Ishikawa (cell line): ENCODE results near the gene WDFY2.

Experiments
- CEBPB ChIP-seq: IDR thresholded peaks from 2 replicates; pipeline ENCODE4 v1.6.1; 2012
- CREB1 ChIP-seq: IDR thresholded peaks from 2 replicates; pipeline ENCODE4 v1.6.1; 2012; ENCODE audit warnings: low read depth
- EGR1 ChIP-seq: IDR thresholded peaks from 2 replicates; pipeline ENCODE4 v1.6.1; 2012
- EP300 ChIP-seq: IDR thresholded peaks from 2 replicates; pipeline ENCODE4 v1.6.1; 2012; ENCODE audit warnings: borderline replicate concordance
- FOXM1 ChIP-seq: IDR thresholded peaks from 2 replicates; pipeline ENCODE4 v1.6.1; 2012; ENCODE audit warnings: low read depth, borderline replicate concordance
- NFIC ChIP-seq: IDR thresholded peaks from 2 replicates; pipeline ENCODE4 v1.6.1; 2012
- RAD21 ChIP-seq: IDR thresholded peaks from 2 replicates; pipeline ENCODE4 v1.6.1; 2012; ENCODE audit warnings: low read depth
- REST ChIP-seq: IDR thresholded peaks from 2 replicates; pipeline ENCODE4 v1.6.1; 2012; ENCODE audit warnings: low read depth, mild to moderate bottlenecking
- TAF1 ChIP-seq: IDR thresholded peaks from 2 replicates; pipeline ENCODE4 v1.6.1; 2012; ENCODE audit warnings: low read depth, mild to moderate bottlenecking
- TCF12 ChIP-seq: IDR thresholded peaks from 2 replicates; pipeline ENCODE4 v1.6.1; 2012; ENCODE audit warnings: low read depth
- TEAD4 ChIP-seq: IDR thresholded peaks from 2 replicates; pipeline ENCODE4 v1.6.1; 2012
- USF1 ChIP-seq: IDR thresholded peaks from 2 replicates; pipeline ENCODE4 v1.6.1; 2012
- YY1 ChIP-seq: IDR thresholded peaks from 2 replicates; pipeline ENCODE4 v1.6.1; 2012; ENCODE audit warnings: low read depth
- ZBTB7A ChIP-seq: IDR thresholded peaks from 2 replicates; pipeline ENCODE4 v1.6.1; 2012; ENCODE audit warnings: low read depth
- TF ChIP-seq, protein P1 (sequence below): IDR thresholded peaks from 2 replicates; pipeline ENCODE4 v1.6.1; 2012

The WDFY2 gene

DNA sequence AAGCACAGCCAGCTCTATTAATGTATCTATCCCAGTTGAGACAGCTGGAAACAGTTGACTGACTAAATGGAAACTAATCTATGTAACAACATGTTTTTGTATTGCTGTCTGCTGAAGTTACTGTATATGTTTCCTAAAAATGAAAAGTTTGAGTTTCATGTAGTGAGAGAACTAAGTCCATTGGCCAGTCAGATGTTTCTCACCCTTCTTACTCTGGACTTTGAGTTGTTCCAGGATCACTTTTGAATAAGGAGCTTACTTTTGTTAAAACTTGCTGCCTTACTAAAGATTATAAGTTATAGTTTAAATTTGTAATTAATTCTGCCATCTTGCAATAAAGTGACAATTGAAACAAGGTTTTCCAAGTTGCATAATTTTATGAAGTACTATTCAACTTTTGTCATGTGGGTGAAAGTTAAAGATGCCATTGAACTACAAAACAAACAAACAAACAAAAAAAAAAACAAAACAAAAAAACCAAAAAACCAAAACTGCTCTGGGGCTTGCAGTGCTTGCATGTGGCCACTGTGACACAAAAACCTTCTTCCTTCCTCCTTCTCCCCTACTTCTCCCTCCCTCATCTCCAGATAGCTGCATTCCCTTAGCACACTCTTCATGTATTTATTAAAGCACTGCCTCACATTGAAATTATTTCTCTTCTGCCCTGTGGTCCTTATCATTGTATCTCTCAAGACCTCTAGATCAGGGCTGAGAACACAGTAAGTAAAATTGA, 15.3 kb downstream of the WDFY2 start:
- no peak for TF ChIP-seq TEAD4
- no peak for TF ChIP-seq NFIC
- TF ChIP-seq REST: no peak
- TF ChIP-seq USF1: no peak
- no peak for TF ChIP-seq FOXM1
- TF ChIP-seq CEBPB: no peak
- TF ChIP-seq, protein P1, sequence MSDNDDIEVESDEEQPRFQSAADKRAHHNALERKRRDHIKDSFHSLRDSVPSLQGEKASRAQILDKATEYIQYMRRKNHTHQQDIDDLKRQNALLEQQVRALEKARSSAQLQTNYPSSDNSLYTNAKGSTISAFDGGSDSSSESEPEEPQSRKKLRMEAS: no peak
- TF ChIP-seq RAD21: no peak
- no peak for TF ChIP-seq TCF12
- TF ChIP-seq TAF1: no peak
- TF ChIP-seq EGR1: no peak
- no peak for TF ChIP-seq CREB1
- no peak for TF ChIP-seq ZBTB7A
- TF ChIP-seq EP300: no peak
- no peak for TF ChIP-seq YY1

DNA sequence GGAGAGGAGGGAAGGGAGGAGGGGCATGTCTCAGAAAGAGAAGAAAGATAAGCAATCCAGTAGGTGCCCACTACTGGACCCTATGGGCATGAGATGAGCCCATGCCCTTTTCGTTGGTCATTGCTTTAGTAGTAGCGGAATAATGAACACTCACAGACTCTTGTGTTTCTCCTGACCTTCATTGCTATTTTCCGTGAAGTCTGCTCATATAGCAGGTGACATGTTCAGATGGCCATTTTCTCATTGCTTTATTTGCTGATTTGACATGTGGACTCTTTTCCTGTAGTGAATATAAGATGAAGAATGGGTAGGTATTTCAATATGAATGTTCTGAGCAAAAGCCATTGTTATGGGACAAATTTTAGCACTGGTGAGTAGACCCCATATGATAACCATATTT, 16.4 kb downstream of the WDFY2 start:
- TF ChIP-seq ZBTB7A (no peak), RAD21 (no peak), USF1 (no peak), EGR1 (no peak), TAF1 (no peak), TCF12 (no peak), NFIC (no peak), FOXM1 (no peak), YY1 (no peak), REST (no peak), CEBPB (no peak), EP300 (no peak), CREB1 (no peak)

- no peak for TF ChIP-seq FOXM1
- TF ChIP-seq CREB1: no peak
Observed at GRCh38 chr13:51601601-51602565, 17.6 kb downstream of the WDFY2 start.

DNA sequence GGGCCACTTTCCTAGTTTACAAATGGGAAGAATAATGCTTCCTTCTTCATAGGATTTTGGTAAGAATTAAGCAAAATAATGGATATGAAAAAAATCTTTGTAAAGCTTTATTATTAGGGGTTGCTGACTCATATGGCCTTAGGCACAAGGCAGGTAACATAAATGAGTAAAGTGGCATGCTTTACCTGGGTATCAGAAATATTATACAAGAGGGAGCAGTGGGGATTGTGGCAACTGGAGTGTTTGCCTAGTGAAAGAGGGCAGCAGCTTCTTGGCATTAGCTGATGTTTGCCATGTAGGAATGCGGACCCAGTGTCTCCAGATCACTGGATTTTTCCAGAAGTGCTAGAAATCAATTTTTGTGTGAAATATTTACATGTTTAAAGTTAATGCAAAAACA, 19.5 kb downstream of the WDFY2 start:
- TF ChIP-seq USF1 (no peak), EP300 (no peak), TCF12 (no peak), FOXM1 (no peak), CEBPB (no peak), REST (no peak), YY1 (no peak), TAF1 (no peak), EGR1 (no peak), TEAD4 (no peak), CREB1 (no peak), RAD21 (no peak)
- TF ChIP-seq, protein P1: no peak
